ENCODE data around the gene IRAK2. TPM values are rescaled to one million over a fixed set of nuclear protein-coding genes. Genes with fewer than 3 reads are reported as not detected.

The IRAK2 gene
- total RNA-seq, 4 donors from 2014 or later: 6.1 to 23.8 (median 7.6) TPM

DNA sequence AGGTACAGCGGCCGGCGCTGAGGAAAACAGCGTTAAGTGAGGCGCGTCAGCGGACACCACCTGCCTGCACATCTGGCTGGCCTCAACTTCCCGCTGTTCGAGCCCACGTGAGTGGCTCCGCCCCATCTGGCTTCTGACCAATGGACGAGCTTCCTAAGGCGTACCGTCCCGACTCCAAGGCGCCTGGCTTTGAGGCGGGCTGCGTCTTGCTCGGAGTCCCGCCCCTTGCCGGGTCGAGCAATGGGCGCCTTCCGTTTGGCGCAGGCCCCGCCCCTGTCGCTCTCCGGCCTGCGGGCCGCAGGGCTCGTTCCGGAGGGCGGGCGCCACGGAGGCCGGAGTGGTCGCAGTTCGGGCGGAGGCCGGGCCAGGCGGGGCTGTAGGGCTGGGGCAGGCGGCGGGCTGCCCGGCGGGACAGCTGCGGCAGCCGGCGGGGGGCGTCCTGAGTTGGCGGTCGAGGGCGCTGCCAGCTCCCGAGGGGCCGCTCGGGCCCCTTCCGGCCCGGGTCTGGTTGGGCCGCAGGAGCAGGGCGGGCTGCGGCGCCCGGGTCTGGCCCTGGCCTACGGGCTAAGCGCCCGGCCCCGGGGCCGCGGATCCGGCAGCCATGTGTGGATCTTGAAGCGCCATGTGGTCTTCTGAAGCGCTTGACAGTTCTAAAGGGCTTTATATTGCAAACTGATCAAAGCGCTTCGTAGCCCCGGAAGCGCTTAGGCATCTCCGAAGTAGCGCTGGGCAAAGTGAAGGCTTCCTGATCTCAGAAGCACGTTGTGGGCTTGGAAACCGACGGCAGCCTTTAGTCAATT lies 83.7 kb downstream of the IRAK2 start, which contains the start of gene TATDN2:
Gene TATDN2, plus strand, starts transcription at position 276 of the 800 bp plus-strand sequence. CDS start 742 bp downstream, outside the sequence.
- TF ChIP-seq, protein P1, sequence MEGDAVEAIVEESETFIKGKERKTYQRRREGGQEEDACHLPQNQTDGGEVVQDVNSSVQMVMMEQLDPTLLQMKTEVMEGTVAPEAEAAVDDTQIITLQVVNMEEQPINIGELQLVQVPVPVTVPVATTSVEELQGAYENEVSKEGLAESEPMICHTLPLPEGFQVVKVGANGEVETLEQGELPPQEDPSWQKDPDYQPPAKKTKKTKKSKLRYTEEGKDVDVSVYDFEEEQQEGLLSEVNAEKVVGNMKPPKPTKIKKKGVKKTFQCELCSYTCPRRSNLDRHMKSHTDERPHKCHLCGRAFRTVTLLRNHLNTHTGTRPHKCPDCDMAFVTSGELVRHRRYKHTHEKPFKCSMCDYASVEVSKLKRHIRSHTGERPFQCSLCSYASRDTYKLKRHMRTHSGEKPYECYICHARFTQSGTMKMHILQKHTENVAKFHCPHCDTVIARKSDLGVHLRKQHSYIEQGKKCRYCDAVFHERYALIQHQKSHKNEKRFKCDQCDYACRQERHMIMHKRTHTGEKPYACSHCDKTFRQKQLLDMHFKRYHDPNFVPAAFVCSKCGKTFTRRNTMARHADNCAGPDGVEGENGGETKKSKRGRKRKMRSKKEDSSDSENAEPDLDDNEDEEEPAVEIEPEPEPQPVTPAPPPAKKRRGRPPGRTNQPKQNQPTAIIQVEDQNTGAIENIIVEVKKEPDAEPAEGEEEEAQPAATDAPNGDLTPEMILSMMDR (IDR thresholded peaks at IDR 0.05): no peak
- ATAC-seq (ENCODE audit: low FRiP score) (peak; percentile 99), DNase-seq (ENCODE audit: low spot score) (peak; percentile 77)

DNA sequence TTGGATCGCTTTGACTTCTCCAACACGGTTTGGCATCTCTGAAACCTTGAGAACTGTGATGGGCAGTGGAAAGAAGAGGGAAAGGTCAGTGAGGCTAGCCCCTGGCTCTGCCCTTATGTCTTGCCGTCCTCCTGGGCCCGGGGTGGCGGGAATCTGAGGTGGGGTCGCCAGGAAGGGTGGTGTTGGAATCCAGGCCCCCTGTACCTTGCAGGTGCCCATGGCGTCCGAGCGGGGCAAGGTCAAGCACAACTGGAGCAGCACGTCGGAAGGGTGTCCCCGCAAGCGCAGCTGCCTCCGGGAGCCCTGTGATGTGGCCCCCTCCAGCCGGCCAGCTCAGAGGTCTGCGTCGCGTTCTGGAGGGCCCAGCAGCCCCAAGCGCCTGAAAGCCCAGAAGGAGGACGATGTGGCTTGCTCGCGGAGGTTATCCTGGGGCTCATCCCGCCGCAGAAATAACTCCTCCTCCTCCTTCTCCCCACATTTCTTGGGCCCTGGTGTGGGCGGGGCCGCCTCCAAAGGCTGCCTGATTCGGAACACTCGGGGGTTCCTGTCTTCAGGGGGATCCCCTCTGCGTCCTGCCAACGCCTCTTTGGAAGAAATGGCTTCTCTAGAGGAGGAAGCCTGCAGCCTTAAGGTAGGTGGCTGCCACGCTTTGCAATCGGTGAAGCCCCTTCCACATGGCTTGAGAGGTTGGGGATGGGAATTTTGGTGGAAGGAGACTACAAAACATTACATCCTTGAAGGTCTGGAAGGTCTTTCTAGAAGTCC lies 84.4 kb downstream of the IRAK2 start:
- peak; percentile 8 for ATAC-seq (ENCODE audit: low FRiP score)
- DNase-seq (ENCODE audit: low spot score): no peak
- TF ChIP-seq, protein P1 (IDR thresholded peaks at IDR 0.05): no peak

DNA sequence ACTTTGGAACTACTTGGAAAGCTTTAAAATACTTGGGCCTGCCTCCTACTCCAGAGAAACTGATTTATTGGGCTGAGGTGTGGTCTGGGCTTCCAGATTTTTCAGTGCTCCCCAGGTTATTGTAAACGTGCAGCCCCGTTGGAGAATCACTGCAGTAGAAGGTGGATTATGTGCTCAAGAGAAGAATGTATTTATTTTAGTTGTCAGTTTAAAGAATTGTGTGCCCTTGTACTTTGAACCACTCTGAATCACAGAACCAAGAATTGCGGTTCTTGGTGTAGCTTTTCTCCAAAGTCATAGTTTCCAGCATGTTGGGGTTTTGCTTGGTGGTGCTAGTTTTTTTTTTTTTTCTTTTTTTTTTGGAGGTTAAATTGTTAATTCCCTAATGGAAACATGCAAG lies 85.1 kb downstream of the IRAK2 start:
- DNase-seq (ENCODE audit: low spot score) (no peak), ATAC-seq (ENCODE audit: low FRiP score) (no peak)
- TF ChIP-seq, protein P1 (IDR thresholded peaks at IDR 0.05): no peak

DNA sequence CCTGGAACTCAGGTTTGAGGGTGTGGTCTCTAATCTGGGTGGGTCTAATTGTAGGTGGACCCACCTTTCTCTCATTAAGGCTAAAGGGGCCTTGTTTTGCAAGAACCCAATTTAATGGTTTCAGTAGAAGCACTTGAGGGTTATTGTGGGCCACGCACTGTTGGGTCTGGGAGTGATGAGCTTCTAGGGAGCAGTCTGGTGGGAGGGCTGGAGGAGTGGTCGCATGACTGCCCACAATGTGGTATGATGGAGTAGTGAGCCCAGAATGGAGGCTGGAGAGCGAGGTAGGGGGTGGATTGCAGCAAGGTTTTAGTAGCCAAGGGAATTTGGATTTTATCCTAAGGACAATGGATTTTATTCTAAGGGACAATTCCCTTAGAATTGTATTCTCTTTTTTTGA lies 86.3 kb downstream of the IRAK2 start:
- ATAC-seq (ENCODE audit: low FRiP score) (no peak), DNase-seq (ENCODE audit: low spot score) (no peak)
- TF ChIP-seq, protein P1 (IDR thresholded peaks at IDR 0.05): no peak

DNA sequence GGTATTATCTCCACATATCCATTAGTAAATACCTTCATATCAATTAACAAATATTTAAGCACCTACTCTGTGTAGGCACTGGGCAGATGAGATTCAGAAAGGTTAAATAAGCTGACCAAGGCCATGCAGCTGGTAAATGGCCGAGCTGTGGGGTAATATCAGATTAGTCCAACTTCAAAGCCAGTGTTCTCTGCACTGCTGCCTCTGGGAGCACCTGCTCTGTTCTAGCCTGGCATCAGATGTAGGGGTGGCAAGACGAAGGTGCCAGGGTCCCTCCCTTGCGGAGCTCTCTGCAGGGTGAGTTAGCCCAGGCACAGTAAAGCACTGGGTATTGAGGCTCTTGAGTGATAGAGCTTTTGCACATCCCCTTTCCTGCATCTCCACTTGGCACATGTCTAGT lies 89.0 kb downstream of the IRAK2 start:
- DNase-seq (ENCODE audit: low spot score) (no peak), ATAC-seq (ENCODE audit: low FRiP score) (no peak)
- TF ChIP-seq, protein P1 (IDR thresholded peaks at IDR 0.05): no peak

DNA sequence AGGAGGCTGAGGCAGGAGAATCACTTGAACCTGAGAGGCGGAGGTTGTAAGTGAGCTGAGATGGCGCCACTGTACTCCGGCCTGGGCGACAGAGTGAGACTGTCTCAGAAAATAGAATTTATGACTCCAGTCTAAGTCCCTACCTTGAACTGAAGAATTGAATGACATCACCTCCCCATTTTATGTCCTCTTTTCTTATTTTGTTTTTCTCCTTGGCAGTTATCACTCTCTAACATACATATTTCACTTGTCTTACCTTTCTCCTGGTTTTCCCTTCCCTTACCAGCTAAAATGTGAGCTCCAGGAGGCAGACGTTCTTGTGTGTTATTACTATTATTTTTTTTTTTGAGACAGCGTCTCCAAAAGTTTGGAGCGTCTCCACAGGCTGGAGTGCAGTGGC lies 91.1 kb downstream of the IRAK2 start:
- DNase-seq (ENCODE audit: low spot score): no peak
- TF ChIP-seq, protein P1 (IDR thresholded peaks at IDR 0.05): no peak
- ATAC-seq (ENCODE audit: low FRiP score): no peak

Measured in omental fat pad (tissue), 4 donors.